ENCODE data around the gene SHROOM3.
A peak's percentile ranks its signal among the peaks of the same experiment; 100 is the strongest.
"Not testable (repeated sequence)": the region's sequence is repeated elsewhere in the genome, so short reads cannot be mapped to it uniquely, and the experiment has no call there.

The SHROOM3 gene

DNA sequence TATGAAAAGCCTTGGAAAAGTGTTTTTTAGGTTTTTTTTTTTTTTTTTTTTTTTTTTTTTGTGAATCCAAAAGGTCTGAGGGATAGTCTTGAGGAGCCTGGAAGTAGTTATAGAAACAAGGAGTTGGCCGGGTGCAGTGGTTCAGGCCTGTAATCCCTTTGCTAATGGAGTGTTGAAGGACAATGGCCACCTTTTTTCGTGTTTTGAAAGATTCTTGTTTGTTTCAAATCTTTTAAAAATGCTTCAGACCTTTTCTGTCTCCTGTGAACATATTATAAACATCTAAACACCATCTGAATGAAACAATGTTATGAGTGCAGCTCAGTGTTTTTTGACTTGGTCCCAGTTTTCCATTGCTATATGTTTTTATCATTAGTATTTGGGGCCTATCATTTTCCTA is 285.1 kb downstream of the SHROOM3 start:
- no peak for TF ChIP-seq CTCF (IDR thresholded peaks at IDR 0.05; ENCODE audit: low read depth, low read length)
- DNase-seq (ENCODE audit: low read depth in 2 of 2): no peak
- H3K4me3 ChIP-seq (replicated peaks in 1 of 2; ENCODE audit: low read depth in 2 of 2, low read length in 2 of 2): no peak overlapping the region

GRCh38 chr4:76722146-76722545 is 287.1 kb downstream of the SHROOM3 start:
- not testable (repeated sequence) for DNase-seq (ENCODE audit: low read depth in 2 of 2); H3K4me3 ChIP-seq (replicated peaks in 1 of 2; ENCODE audit: low read depth in 2 of 2, low read length in 2 of 2)

DNA sequence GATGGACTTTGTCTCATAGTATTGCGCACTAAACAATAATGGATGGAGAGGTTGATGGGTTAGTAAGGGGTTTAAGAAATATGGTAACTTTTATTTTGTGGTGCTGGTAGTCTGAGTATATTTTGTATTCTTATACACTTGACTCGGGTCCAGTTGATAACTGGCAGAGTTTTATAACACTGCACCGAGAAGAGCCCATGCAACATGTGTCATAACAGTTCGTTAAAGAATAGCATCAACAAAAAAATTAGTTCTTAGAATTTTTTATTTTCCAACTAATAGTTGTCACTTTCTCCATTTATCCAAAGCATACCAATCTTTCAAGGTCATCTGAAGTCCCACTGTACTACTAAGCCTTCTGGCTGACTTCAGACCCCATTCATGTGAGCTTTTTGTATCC is 287.8 kb downstream of the SHROOM3 start:
- H3K4me3 ChIP-seq (replicated peaks in 1 of 2; ENCODE audit: low read depth in 2 of 2, low read length in 2 of 2): no peak overlapping the region
- DNase-seq (ENCODE audit: low read depth in 2 of 2): no peak
- TF ChIP-seq CTCF (IDR thresholded peaks at IDR 0.05; ENCODE audit: low read depth, low read length): no peak

DNA sequence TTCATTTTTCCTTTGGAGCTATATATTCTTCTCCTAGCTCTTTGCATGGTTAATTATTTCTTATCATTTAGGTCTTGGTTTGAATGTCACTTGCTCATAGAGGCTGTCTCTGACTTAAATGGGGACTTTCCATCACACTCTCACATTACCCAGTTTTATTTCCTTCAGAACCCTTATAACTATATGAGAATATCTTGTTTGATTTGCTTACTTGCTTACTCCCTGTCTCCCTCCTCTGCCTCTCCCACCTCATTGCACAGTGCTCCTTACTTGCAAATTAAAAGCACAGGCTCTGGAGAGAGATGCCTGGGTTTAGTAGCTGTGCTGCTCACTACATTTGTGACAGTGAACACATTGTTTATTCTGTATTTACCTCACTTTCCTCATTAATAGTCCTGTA is 288.3 kb downstream of the SHROOM3 start:
- TF ChIP-seq CTCF (IDR thresholded peaks at IDR 0.05; ENCODE audit: low read depth, low read length): peak; percentile 7
- no peak overlapping the region for H3K4me3 ChIP-seq (replicated peaks in 1 of 2; ENCODE audit: low read depth in 2 of 2, low read length in 2 of 2)
- peak; percentile 34 to 65 for DNase-seq (ENCODE audit: low read depth in 2 of 2)

GRCh38 chr4:76723924-76724323 is 288.9 kb downstream of the SHROOM3 start:
- no peak overlapping the region for H3K4me3 ChIP-seq (replicated peaks in 1 of 2; ENCODE audit: low read depth in 2 of 2, low read length in 2 of 2)
- TF ChIP-seq CTCF (IDR thresholded peaks at IDR 0.05; ENCODE audit: low read depth, low read length): no peak
- peak; percentile 80 to 91 for DNase-seq (ENCODE audit: low read depth in 2 of 2)

- H3K4me3 ChIP-seq (replicated peaks in 1 of 2; ENCODE audit: low read depth in 2 of 2, low read length in 2 of 2): no peak overlapping the region
- TF ChIP-seq CTCF (IDR thresholded peaks at IDR 0.05; ENCODE audit: low read depth, low read length): no peak
- DNase-seq (ENCODE audit: low read depth in 2 of 2): no peak
Measured at GRCh38 chr4:76725039-76725438, 290.0 kb downstream of the SHROOM3 start.

DNA sequence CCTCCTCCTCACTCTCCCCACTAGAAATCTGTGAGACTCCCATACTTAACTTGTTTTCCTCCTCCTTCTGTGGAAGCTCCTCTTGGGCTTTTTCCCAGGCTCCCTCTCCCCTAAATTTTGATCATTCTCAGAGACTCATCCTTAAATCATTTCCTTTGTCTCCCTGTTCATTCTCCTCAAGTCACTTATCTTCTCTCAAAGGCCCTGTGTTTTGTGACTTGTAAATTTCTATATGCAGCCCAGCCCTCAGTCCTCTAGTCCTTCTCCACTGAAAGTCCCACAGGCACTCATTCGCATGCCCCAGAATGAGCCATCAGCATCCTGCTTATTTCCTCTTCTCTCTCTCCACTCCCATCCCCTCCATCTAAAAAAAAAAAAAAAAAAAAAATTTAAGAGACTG is 291.1 kb downstream of the SHROOM3 start:
- no peak overlapping the region for H3K4me3 ChIP-seq (replicated peaks in 1 of 2; ENCODE audit: low read depth in 2 of 2, low read length in 2 of 2)
- no peak for TF ChIP-seq CTCF (IDR thresholded peaks at IDR 0.05; ENCODE audit: low read depth, low read length)
- peak in 1 of 2 donors; percentile 31 for DNase-seq (ENCODE audit: low read depth in 2 of 2)
